ENCODE data around the gene ZNF385C. TPM values are rescaled to one million over a fixed set of nuclear protein-coding genes. Genes with fewer than 3 reads are reported as not detected.

The ZNF385C gene
- total RNA-seq, 1 experiment from 2014 or later, result 2.8 TPM

DNA sequence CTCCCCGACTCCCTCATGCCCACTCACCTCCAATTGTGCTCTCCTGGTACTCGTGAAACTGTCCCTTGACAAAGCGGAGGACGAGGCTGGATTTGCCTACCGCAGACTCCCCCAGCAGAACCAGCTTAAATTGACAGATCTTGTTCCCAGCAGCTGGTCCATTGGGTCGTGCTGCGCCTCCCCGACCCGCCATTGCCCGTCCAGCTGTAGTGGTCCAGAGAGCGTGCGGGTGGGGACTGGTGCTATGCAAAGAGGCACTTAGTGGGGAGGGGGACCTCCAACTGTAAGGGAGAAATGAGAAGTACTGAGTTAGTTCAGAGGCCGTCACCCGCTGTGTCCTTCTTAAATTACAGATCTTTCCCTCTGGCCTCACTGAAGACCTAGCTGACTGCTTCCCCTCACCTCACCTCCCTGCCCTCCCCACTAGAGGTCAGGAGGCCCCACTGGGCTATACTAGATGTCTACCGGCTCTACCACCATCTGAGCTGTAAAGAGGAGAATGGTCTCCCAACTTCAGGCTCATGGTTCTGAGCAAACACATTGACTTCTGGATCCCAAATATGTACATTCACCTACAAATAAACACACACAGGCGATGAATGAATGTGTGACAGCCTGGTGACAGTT is 32.1 kb upstream of the ZNF385C start:
- Histone ChIP-seq H3K23ac (ENCODE audit: insufficient read length, low read depth, low read length) (no peak overlapping the region), H3K23me2 (ENCODE audit: insufficient read length, low read depth, low read length, poor library complexity, severe bottlenecking) (no peaks in the 10 kb centered on the region), H3K4me1 (ENCODE audit: insufficient read depth, low read length) (no peaks in the 10 kb centered on the region), H2BK120ac (ENCODE audit: low read depth, low read length, poor library complexity, severe bottlenecking) (no peak overlapping the region), H3K79me2 (ENCODE audit: insufficient read depth, low read length) (peaks cover 2% of the 10 kb centered on the region; the same call in 1 of the 2 replicates), H4K91ac (ENCODE audit: insufficient read length, low read depth, low read length) (no peak overlapping the region), H3K79me1 (ENCODE audit: insufficient read depth, low read depth, low read length, poor library complexity, severe bottlenecking) (peaks cover 3% of the 10 kb centered on the region), H3K14ac (ENCODE audit: insufficient read depth, low read length) (no peak overlapping the region), H2BK12ac (ENCODE audit: insufficient read length, low read depth, low read length) (no peak overlapping the region), H2BK5ac (ENCODE audit: insufficient read length, low read length) (no peak overlapping the region), H2AFZ (ENCODE audit: low read length) (no peak overlapping the region), H3T11ph (ENCODE audit: low read length) (no peak overlapping the region), H2AK5ac (ENCODE audit: insufficient read length, low read length) (no peak overlapping the region), H4K20me1 (ENCODE audit: control insufficient read depth, insufficient read depth, insufficient read length) (no peaks in the 10 kb centered on the region), H3K27ac (ENCODE audit: insufficient read length, low read depth, low read length) (no peak overlapping the region), H3K27me3 (ENCODE audit: insufficient read depth, low read length) (peaks cover 2% of the 10 kb centered on the region; the same call in 1 of the 2 replicates), H3K18ac (ENCODE audit: insufficient read length, low read depth, low read length) (no peak overlapping the region), H3K4ac (ENCODE audit: low read depth, low read length) (no peak overlapping the region), H3K4me2 (ENCODE audit: insufficient read depth, insufficient read length, low read length) (no peak overlapping the region), H2BK15ac (ENCODE audit: low read depth, low read length) (no peak overlapping the region), H4K8ac (replicated peaks; ENCODE audit: insufficient read length, low read depth, low read length) (no peak overlapping the region), H3K9ac (ENCODE audit: extremely low read depth, insufficient read length, low read length) (no peak overlapping the region), H4K5ac (ENCODE audit: insufficient read length, low read depth, low read length) (no peak overlapping the region), H3K9me3 (ENCODE audit: control insufficient read depth, low read depth, low read length) (no peaks in the 10 kb centered on the region), H3K56ac (ENCODE audit: insufficient read length, low read depth, low read length) (no peak overlapping the region), H2BK20ac (ENCODE audit: low read depth, low read length, poor library complexity, severe bottlenecking) (no peak overlapping the region)
- no peaks in the 10 kb centered on the region for H3K27me3 Mint-ChIP-seq (ENCODE audit: low read depth)
- no peak overlapping the region; a peak in 1 of 5 replicates for H3K4me3 Mint-ChIP-seq
- H3K9me3 Mint-ChIP-seq, result no peaks in the 10 kb centered on the region
- WGBS (ENCODE audit: extremely low coverage, insufficient read length, low lambda C conversion rate), result no CpG with 5 or more reads among the region's 16 CpGs
- peaks cover 18% of the 10 kb centered on the region in 2 experiments for H3K4me1 Mint-ChIP-seq
- TF ChIP-seq, protein P1, sequence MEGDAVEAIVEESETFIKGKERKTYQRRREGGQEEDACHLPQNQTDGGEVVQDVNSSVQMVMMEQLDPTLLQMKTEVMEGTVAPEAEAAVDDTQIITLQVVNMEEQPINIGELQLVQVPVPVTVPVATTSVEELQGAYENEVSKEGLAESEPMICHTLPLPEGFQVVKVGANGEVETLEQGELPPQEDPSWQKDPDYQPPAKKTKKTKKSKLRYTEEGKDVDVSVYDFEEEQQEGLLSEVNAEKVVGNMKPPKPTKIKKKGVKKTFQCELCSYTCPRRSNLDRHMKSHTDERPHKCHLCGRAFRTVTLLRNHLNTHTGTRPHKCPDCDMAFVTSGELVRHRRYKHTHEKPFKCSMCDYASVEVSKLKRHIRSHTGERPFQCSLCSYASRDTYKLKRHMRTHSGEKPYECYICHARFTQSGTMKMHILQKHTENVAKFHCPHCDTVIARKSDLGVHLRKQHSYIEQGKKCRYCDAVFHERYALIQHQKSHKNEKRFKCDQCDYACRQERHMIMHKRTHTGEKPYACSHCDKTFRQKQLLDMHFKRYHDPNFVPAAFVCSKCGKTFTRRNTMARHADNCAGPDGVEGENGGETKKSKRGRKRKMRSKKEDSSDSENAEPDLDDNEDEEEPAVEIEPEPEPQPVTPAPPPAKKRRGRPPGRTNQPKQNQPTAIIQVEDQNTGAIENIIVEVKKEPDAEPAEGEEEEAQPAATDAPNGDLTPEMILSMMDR (conservative IDR thresholded peaks at IDR 0.05), result peak; percentile 40; the same call in 1 of the 3 replicates
- no peak for DNase-seq
- peak overlapping the region in 2 of 3 experiments; percentile 72 to 89; a peak in 3 of 7 replicates for H3K27ac Mint-ChIP-seq
- H3K36me3 Mint-ChIP-seq (ENCODE audit: insufficient read depth in 1 of 3, low read depth in 3 of 3), result peaks cover 19 to 58% (median 50%) of the 10 kb centered on the region in 3 experiments; a peak in 6 of 7 replicates

Data from H9 (cell line).